SK-N-MC (cell line): ENCODE measurements around the gene HAS3.
"Not testable (repeated sequence)": the region's sequence is repeated elsewhere in the genome, so short reads cannot be mapped to it uniquely, and the experiment has no call there.

ENCODE experiments used
- DNase-seq: peaks from one replicate; pipeline ENCODE4 v3.0.0-alpha.2; 2011; ENCODE audit warnings: low read depth, low spot score
- H3K27ac ChIP-seq: fragments of 200-600 bp; sonication (generic); 2 replicates; pipeline ENCODE4 v1.5.1; 2016; ENCODE audit warnings: mixed run types
- H3K36me3 ChIP-seq: fragments of 200-600 bp; sonication (generic); 2 replicates; pipeline ENCODE4 v1.6.1; 2017; ENCODE audit warnings: antibody characterized with exemption, low read length, mixed read lengths; ENCODE audit not compliant: insufficient read depth
- H3K4me3 ChIP-seq: fragments of 200-600 bp; sonication (generic); 2 replicates; pipeline ENCODE4 v1.5.1; 2016
- H3K9ac ChIP-seq: fragments of 200-600 bp; sonication (generic); 2 replicates; pipeline ENCODE4 v1.8.0; 2017; ENCODE audit warnings: mixed run types, mixed read lengths; ENCODE audit not compliant: insufficient read length
- H3K9me3 ChIP-seq: fragments of 200-600 bp; sonication (generic); 2 replicates; pipeline ENCODE4 v1.6.1; 2017; ENCODE audit warnings: low read depth, mild to moderate bottlenecking, antibody characterized with exemption, low read length, moderate library complexity, mixed read lengths
- EZH2 ChIP-seq: fragments of 200-600 bp; sonication (generic); IDR thresholded peaks from one replicate; pipeline ENCODE4 v1.6.1; 2017; ENCODE audit warnings: antibody characterized with exemption
- FOXP2 ChIP-seq: optimal IDR thresholded peaks from 2 replicates; pipeline ENCODE3; 2011; ENCODE audit warnings: mild to moderate bottlenecking, moderate library complexity; ENCODE audit not compliant: insufficient read depth; ENCODE audit errors: extremely low read length, control extremely low read depth
- POLR2AphosphoS5 ChIP-seq: IDR thresholded peaks from 2 replicates; pipeline ENCODE4 v1.6.1; 2012; ENCODE audit warnings: mild to moderate bottlenecking, low read depth, low read length, borderline replicate concordance

HAS3 gene

GRCh38 chr16:69127966-69128510 is 22.6 kb downstream of the HAS3 start:
- no peak overlapping the region for H3K4me3 ChIP-seq
- no peaks in the 10 kb centered on the region; the same call in 1 of the 2 replicates for H3K36me3 ChIP-seq
- no peak overlapping the region for H3K9ac ChIP-seq
- H3K9me3 ChIP-seq, result no peaks in the 10 kb centered on the region
- TF ChIP-seq POLR2AphosphoS5 (no peak), EZH2 (no peak), FOXP2 (no peak)
- no peak overlapping the region for H3K27ac ChIP-seq
- no peak for DNase-seq

- Histone ChIP-seq H3K4me3 (peak overlapping the region; percentile 84; the same call in 1 of the 2 replicates), H3K27ac (peak overlapping the region; percentile 30; the same call in 1 of the 2 replicates), H3K9me3 (no peaks in the 10 kb centered on the region), H3K36me3 (no peaks in the 10 kb centered on the region; the same call in 1 of the 2 replicates), H3K9ac (peak overlapping the region; percentile 20)
- TF ChIP-seq FOXP2, result no peak
- TF ChIP-seq POLR2AphosphoS5, result no peak
- no peak for TF ChIP-seq EZH2
- DNase-seq, result no peak
Observed at GRCh38 chr16:69130461-69130860, 25.0 kb downstream of the HAS3 start.

- Histone ChIP-seq H3K27ac (peak overlapping the region; percentile 76; the same call in 1 of the 2 replicates), H3K9me3 (no peaks in the 10 kb centered on the region), H3K36me3 (no peaks in the 10 kb centered on the region; the same call in 1 of the 2 replicates), H3K9ac (peak overlapping the region; percentile 89), H3K4me3 (peak overlapping the region; percentile 84)
- TF ChIP-seq EZH2 (no peak), FOXP2 (no peak), POLR2AphosphoS5 (no peak)
- no peak for DNase-seq
Observed at GRCh38 chr16:69131167-69131838, 25.9 kb downstream of the HAS3 start.

DNA sequence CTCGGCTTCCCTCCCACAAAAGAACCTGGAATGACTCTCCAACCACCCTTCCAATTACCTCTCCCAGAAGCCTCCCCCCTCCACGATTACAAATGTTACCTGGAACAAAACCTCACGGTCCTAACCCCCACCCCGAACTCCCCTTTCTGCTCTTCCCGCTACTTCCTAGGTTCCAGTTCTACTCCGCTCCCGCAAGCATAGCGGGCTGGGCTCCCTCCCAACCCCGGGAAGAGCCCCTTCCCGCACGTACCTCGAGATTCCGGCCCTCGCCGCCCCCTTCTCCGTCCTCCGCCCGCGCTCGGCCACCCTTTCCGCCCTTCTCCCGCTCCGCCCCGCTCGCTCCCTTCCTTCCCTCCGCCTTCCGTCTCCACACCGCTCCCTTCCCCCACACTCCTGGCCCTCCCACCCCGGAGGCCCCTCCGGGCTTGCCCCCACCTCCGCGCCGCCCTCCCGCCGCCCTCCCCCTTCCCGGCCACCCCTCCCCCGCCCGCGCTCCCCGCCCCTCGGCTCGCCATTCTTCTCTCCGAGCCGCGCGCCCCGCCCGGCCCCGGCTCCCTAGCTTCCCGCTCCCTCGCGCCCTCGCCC is 26.5 kb downstream of the HAS3 start:
- Histone ChIP-seq H3K4me3 (peak overlapping the region; percentile 84), H3K9ac (peak overlapping the region; percentile 89), H3K36me3 (peaks cover 5% of the 10 kb centered on the region; the same call in 1 of the 2 replicates), H3K27ac (peak overlapping the region; percentile 76; the same call in 1 of the 2 replicates), H3K9me3 (no peaks in the 10 kb centered on the region)
- no peak for DNase-seq
- TF ChIP-seq EZH2, result no peak
- no peak for TF ChIP-seq FOXP2
- TF ChIP-seq POLR2AphosphoS5, result 0 out of 2 replicates have a peak, but pooled peaks have one; percentile 39

DNA sequence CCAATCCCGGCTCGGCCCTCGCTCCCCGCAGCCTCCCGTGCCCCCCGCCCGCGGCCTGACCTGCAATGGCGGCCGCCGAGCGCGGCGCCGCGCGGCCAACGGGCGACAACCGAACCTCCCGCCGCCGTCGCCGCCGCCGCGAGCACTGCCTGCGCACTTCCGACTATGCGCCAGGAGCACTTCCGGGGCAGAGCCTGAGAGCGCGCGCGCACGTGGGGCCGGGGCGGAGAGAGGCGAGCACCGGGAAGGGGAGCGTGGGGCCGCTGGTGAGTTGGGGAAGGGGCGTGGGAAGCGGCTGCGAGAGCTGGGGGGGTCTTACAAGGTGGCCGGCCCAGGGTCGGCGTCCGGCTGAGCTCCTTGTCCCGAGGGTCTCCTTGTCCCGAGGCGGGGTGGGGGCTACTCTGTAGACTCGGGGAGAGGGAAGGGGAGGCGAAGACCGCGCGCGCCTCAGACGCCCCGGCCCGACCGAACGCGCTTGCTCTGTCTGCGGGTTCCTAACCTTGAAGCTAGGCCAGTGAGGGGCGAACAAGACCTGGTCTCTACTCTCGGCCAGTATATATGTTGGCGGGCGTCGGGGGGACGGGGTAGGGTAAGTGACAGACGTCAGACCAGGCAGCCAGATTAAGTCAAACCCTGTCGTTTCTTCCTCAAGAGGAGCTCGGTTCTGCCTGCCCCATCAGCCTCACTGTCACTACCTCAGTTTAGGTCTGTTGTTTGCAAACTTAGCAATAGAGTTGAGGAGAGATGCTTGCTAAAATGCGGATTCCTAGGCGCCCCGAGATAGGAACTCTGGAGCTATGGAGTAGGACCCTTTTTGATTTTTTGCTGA is 27.2 kb downstream of the HAS3 start, which contains the start of the genes CHTF8 and UTP4:
Gene CHTF8 (minus strand): TSS at position 165 of the 829 bp plus-strand sequence. CDS start 11,130 bp downstream, outside the sequence.
Gene UTP4 (plus strand): TSS at position 226 of the 829 bp plus-strand sequence. CDS start 811 bp downstream, outside the sequence.
- Histone ChIP-seq H3K4me3 (peak within 1 kb of the TSS; percentile 84), H3K36me3 (peaks cover 10% of the 10 kb centered on the region), H3K9ac (peak within 1 kb of the TSS; percentile 89), H3K9me3 (no peaks in the 10 kb centered on the region), H3K27ac (peak within 1 kb of the TSS; percentile 76; the same call in 1 of the 2 replicates)
- DNase-seq, result no peak
- TF ChIP-seq EZH2 (no peak), POLR2AphosphoS5 (peak; percentile 73; the same call in 1 of the 2 replicates)

DNA sequence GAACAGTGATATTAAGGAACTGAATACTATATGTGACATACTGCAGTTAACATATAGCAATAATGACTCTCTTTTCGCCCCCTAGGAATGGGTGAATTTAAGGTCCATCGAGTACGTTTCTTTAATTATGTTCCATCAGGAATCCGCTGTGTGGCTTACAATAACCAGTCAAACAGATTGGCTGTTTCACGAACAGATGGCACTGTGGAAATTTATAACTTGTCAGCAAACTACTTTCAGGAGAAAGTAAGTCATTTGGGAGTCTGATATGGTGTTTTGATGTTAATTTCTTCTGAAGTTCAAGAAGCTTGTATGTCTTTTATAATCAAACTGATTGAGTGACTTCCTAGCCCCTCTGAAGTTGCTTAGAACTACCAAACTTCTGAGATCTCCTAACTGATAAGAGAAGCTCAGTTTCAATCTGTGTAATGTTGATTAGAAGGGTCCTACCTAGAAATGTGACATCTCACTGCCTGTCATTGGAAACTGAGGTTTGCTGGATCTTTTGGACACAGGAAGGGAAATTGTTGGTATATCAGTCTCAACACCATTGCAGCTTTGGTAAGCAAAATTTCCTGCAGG is 28.0 kb downstream of the HAS3 start:
- peak overlapping the region; percentile 72 for H3K9ac ChIP-seq
- H3K9me3 ChIP-seq, result no peaks in the 10 kb centered on the region
- H3K27ac ChIP-seq, result no peak overlapping the region
- TF ChIP-seq FOXP2, result no peak
- TF ChIP-seq EZH2, result no peak
- no peak for TF ChIP-seq POLR2AphosphoS5
- peaks cover 18% of the 10 kb centered on the region for H3K36me3 ChIP-seq
- DNase-seq, result no peak
- peak overlapping the region; percentile 84 for H3K4me3 ChIP-seq

- Histone ChIP-seq H3K9me3 (no peaks in the 10 kb centered on the region), H3K36me3 (peaks cover 51% of the 10 kb centered on the region), H3K4me3 (no peak overlapping the region), H3K27ac (no peak overlapping the region), H3K9ac (no peak overlapping the region)
- DNase-seq, result no peak
- no peak for TF ChIP-seq POLR2AphosphoS5
- TF ChIP-seq EZH2, result no peak
- TF ChIP-seq FOXP2, result no peak
Observed at GRCh38 chr16:69138608-69139007, 33.2 kb downstream of the HAS3 start.

GRCh38 chr16:69139464-69139863 is 34.0 kb downstream of the HAS3 start:
- peaks cover 54% of the 10 kb centered on the region for H3K36me3 ChIP-seq
- H3K4me3 ChIP-seq, H3K9me3 ChIP-seq, H3K27ac ChIP-seq, DNase-seq, H3K9ac ChIP-seq: not testable (repeated sequence)
